GM19467 (cell line): Measurements from ENCODE around the gene KREMEN1.

Source experiments
- ATAC-seq: cut with Tn5 transposase; IDR thresholded peaks from one replicate; pipeline ENCODE4 v1.9.1; 2021; ENCODE audit warnings: mild to moderate bottlenecking, moderate library complexity; ENCODE audit not compliant: unreplicated experiment

Gene KREMEN1

DNA sequence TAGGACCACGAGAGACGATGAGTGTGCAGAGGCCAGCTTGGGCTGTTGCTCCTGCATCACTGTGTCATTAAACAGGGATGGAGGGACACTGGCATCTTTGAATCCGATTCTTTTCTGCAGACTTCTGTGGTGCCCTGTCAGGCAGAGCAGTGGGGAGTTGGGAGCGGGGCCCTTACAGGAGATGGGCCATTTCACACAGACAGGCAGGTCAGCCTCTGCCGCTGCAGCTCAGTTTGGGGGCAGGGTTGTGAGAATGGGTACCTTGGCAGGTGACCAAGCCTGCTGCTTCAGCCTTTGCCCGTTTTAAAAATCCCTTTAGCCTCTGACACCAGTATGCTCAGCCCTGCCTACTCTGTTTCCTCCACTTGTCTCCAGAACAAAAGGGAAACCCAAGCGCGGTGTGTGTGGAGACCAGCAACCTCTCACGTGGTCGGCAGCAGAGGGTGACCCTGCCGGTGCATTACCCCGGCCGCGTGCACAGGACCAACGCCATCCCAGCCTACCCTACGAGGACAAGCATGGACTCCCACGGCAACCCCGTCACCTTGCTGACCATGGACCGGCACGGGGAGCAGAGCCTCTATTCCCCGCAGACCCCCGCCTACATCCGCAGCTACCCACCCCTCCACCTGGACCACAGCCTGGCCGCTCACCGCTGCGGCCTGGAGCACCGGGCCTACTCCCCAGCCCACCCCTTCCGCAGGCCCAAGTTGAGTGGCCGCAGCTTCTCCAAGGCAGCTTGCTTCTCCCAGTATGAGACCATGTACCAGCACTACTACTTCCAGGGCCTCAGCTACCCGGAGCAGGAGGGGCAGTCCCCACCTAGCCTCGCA is 23.8 kb upstream of the KREMEN1 start:
- ATAC-seq = no peak

DNA sequence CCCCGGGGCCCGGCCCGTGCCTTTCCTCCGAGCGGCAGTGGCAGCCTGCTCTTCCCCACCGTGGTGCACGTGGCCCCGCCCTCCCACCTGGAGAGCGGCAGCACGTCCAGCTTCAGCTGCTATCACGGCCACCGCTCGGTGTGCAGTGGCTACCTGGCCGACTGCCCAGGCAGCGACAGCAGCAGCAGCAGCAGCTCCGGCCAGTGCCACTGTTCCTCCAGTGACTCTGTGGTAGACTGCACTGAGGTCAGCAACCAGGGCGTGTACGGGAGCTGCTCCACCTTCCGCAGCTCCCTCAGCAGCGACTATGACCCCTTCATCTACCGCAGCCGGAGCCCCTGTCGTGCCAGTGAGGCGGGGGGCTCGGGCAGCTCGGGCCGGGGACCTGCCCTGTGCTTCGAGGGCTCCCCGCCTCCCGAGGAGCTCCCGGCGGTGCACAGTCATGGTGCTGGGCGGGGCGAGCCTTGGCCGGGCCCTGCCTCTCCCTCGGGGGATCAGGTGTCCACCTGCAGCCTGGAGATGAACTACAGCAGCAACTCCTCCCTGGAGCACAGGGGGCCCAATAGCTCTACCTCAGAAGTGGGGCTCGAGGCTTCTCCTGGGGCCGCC is 23.1 kb upstream of the KREMEN1 start:
- ATAC-seq = no peak

- no peak for ATAC-seq
These were observed 22.4 kb upstream of the KREMEN1 start for GRCh38 chr22:29050457-29050856.

GRCh38 chr22:29053048-29053702 is 19.7 kb upstream of the KREMEN1 start:
- no peak for ATAC-seq

- ATAC-seq = no peak
These were observed 18.5 kb upstream of the KREMEN1 start for GRCh38 chr22:29054251-29054767.

DNA sequence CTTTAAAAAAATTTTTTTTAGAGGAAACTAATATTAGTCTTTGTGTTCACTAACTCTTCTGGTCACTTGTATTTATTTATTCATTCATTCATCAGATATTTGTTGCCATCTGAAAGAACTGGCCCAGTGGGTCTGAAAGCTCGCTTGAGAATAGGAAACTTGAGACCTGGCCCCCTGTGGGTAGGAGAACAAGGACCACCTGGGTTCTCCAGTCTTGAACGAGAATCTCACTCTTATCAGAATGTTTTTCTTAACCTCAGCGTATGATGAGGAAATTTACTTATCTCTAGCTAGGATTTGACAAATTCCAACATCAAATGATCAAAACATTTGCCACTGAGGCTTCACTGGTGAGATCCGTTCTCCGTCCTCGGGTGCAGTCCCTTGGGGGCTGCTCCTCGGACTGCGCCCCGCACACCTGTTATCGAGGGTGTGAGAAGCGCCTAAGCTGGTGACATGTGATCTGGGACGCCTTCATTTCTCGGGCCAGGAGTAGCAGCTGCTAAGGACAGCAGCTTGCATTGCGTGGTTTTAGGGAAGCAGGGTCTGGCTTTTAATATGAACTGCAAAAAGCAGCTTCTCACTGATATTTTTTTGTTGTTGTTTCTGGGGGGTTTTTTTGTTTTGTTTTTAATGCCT is 17.5 kb upstream of the KREMEN1 start:
- no peak for ATAC-seq

DNA sequence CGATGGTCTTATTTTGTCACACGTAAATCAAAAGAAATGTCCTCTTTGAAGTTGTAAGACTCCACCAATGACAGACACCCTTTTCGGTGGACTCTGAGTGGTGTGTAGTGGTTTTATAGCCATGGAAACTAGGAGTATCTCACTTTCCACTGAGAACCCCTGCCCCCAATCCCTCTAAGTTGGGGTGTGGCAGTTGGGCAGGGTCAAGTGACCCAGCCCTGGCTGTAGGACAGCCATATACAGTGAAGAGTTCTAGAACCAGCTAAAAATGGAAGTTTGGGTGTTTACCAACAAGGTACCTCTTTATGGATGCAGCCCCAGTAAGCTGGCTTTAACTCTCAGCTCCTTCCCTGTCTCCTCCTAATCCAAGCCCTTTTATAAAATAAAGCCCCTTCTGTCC is 16.4 kb upstream of the KREMEN1 start:
- no peak for ATAC-seq

GRCh38 chr22:29060251-29060869 is 12.5 kb upstream of the KREMEN1 start:
- no peak for ATAC-seq

GRCh38 chr22:29060931-29061330 is 11.9 kb upstream of the KREMEN1 start:
- ATAC-seq = no peak

GRCh38 chr22:29061773-29062172 is 11.1 kb upstream of the KREMEN1 start, which contains the start of gene C22orf31:
Gene C22orf31, minus strand, starts transcription at chr22:29061831. Its CDS starts 39 bp downstream, at chr22:29061792.
- ATAC-seq = no peak

GRCh38 chr22:29062286-29062821 is 10.5 kb upstream of the KREMEN1 start:
- ATAC-seq = no peak

DNA sequence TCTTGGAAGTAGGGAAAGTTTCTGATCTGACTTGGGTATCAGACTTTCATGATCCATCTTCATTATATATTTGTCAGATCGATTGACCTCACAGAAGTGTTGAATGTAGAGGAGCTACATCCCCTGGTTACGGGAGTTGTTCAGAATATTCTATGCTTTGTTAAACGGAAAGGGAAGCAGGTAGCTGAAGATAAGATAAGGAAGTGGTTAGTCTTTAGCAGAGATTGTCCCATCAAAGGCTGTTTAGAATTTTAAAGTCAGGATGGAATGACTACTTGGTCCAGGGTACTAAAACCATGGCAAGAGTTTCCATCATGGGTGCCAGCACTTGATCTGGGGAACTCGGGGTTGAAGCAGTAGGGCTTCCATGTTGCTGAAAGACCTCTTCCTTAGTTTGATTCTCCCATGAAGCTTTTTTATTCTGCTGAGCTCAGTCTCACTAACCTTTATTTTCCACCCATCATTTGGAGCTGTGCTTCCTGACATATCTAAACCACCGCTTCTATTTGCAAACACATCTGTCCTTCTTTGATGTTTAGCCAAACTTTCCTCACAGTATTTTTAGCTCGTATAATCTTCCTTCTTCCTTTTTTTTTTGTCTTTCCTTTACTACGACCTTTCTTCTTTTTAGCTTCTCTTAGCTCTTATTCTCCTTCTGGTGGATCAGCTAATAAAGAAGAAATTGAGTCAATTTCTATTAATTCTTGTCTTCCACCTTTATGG is 7.2 kb upstream of the KREMEN1 start:
- ATAC-seq = no peak

GRCh38 chr22:29069463-29069862 is 3.4 kb upstream of the KREMEN1 start:
- no peak for ATAC-seq

DNA sequence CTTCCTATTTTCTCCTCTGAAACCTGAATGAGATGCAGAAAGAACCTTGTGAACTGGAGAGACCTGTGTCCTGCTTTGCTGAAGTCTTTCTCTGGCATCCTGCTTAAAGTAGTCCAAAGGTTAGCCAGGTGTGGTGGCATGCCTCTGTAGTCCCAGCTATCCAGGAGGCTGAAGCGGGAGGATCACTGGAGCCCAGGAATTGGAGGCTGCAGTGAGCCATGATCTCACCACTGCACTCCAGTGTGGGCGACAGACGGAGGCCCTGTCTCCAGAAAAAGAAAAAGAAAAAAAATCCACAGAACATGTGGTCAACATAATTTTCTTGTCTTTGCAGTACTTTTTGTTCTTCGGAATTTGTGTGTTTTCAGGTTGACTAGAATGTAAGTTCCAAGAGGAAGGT is 2.3 kb upstream of the KREMEN1 start:
- no peak for ATAC-seq

DNA sequence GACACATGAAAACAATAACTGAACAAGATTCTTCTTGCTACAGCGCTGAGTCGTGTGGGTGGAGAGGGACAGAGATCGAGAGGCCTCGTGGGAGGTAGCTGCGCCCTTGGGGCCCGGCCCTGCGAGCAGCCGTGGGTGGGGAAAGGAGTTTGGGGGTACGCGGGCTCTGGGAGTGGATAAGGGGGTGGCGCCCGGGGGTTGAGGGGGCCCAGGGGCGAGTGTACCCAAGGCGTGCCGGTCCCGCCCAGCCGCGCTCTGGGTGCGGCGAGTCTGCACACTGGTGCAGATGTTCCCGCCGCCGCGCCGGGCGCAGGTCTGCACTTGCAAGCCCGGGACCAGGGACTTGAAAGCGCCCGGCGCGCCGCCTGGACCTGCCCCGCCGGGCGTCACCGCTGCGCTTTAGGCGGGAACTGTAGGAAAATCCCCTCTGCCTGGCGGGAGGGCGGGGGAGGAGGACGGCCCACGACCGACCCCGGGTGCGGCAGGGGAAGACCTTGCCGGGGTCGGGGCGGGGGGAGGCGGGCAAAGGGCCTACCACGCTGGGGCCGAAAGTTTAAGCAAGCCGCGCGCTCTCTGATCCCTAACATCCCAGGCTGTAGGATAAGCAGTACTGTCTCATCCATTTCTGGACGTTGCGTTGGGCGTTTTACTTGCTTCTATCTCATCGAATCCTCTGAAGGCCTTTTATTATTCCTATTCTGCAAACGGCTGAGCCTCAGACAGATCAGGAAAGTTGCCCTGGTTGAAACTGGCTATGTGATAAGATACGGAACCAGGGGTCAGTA is 1.4 kb upstream of the KREMEN1 start:
- ATAC-seq = no peak

DNA sequence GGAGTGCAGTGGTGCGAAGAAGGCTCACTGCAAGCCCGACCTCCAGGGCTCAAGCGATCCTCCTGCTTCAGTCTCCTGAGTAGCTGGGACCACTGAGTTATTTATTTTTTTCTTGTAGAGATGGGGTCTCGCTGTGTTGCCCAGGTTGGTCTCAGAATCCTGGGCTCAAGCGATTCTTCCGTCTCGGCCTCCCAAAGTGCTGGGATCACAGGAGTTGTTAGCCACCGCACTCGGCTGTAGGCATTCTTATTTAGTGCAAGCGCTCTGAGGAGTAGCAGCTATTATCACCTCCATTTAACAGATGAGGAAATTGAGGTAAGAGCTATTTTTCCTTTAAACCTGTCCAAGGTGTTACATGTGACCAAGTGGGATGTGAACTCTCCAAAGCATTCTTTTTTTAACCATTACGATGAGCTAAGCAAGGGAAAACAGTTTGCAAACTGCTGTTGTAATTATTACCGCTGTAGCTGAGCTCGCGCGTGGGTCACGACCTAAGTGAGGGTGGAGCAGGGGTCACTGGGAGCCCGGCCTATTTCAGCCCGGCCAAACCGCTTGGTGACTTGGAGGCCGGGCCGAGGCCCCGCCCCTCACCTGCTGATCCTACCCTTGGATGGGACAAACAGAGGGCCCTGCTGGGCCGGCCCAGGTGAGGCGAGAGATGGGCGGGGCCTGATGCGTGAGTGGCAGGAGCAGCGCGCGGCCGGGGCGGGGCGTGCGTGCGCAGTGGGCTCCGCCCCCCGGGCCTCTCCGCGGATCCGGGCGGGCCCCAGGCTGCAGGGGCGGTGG is 449 bp upstream of the KREMEN1 start:
- peak; percentile 81 for ATAC-seq

DNA sequence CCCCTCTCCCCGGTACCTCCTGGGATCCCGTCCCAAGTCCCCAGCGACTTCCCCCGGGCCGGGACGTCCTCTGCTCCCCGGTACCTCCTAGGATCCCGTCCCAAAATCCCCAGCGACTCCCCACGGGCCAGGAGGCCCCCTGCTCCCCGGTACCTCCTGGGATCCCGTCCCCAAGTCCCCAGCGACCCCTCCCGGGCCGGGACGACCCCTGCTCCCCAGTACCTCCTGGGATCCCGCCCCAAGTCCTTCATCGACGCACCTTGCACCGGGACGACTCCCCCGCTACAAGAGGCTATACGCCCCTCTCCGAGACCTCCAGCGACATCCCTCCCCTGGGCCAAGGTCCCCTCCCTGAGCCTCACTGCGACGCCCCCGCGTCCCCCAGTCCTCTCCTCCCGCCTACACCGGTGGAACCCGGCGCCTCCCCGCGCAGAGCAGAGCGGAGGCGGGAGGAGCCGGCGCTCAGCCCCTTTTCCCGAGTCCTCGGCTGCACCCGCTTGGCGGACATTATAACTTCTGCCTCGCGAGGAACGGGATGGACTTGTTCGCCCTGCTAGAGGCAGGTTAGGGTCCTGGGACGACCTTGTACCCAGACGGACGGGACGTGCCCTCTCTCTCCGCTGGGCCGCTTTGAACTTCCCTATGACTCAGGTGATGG is 912 bp downstream of the KREMEN1 start:
- ATAC-seq = no peak

GRCh38 chr22:29074276-29074772 is 1.5 kb downstream of the KREMEN1 start:
- no peak for ATAC-seq
